ENCODE measurements around the gene BLTP2.
A peak's percentile ranks its signal among the peaks of the same experiment; 100 is the strongest.

DNA sequence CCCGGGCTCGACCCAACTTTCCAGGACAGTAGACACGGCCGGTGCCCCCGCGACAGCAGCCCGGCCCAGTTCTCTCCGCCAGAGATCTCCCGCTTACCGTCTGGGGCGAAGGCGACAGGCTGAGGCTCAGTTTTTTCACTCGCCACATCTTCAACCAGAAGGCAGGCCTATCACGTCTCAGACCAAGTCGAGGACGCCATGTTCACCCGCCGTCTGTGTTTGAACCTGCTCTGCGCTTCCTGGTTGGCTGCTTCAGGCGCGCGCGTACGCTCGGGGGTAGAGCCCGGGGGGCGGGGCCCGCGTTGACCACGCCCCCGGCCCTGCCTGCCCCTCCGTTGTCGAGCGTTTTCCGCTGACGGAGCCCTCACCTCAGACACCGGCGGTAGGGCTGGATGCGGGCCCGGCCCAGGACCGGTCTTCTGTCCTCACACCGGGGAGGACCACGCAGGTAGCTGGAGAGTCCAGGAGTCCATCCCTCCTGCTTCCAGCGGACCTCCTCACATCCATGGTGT, 46.1 kb downstream of the BLTP2 start, which contains the start of gene SPAG5:
- TF ChIP-seq, protein P1, sequence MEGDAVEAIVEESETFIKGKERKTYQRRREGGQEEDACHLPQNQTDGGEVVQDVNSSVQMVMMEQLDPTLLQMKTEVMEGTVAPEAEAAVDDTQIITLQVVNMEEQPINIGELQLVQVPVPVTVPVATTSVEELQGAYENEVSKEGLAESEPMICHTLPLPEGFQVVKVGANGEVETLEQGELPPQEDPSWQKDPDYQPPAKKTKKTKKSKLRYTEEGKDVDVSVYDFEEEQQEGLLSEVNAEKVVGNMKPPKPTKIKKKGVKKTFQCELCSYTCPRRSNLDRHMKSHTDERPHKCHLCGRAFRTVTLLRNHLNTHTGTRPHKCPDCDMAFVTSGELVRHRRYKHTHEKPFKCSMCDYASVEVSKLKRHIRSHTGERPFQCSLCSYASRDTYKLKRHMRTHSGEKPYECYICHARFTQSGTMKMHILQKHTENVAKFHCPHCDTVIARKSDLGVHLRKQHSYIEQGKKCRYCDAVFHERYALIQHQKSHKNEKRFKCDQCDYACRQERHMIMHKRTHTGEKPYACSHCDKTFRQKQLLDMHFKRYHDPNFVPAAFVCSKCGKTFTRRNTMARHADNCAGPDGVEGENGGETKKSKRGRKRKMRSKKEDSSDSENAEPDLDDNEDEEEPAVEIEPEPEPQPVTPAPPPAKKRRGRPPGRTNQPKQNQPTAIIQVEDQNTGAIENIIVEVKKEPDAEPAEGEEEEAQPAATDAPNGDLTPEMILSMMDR (IDR thresholded peaks at IDR 0.05), result no peak
- peak; percentile 97 for TF ChIP-seq POLR2A (IDR thresholded peaks at IDR 0.05)
